Nephron progenitor cell (in vitro differentiated cells): ENCODE results near the gene RNF212B.

Source experiments
- DNase-seq: peaks from one replicate; pipeline ENCODE4 v3.0.0; 2021
- H3K27ac Mint-ChIP-seq: 2 replicates; pipeline ENCODE4 v1.8.0; 2021; ENCODE audit warnings: mild to moderate bottlenecking, moderate library complexity, mixed read lengths
- H3K27me3 Mint-ChIP-seq: 2 replicates; pipeline ENCODE4 v1.8.0; 2021; ENCODE audit warnings: mild to moderate bottlenecking, low read depth, mixed read lengths; ENCODE audit not compliant: poor library complexity
- H3K36me3 Mint-ChIP-seq: 2 replicates; pipeline ENCODE4 v1.8.0; 2021; ENCODE audit warnings: low read depth, mixed read lengths
- H3K4me1 Mint-ChIP-seq: 2 replicates; pipeline ENCODE4 v1.8.0; 2021; ENCODE audit warnings: mixed read lengths
- H3K4me3 Mint-ChIP-seq: 2 replicates; pipeline ENCODE4 v1.8.0; 2021; ENCODE audit warnings: mild to moderate bottlenecking, moderate library complexity, mixed read lengths
- H3K9me3 Mint-ChIP-seq: 2 replicates; pipeline ENCODE4 v1.8.0; 2021; ENCODE audit warnings: mild to moderate bottlenecking, moderate library complexity, mixed read lengths
- CTCF ChIP-seq: fragments of 200-600 bp; sonication (generic); IDR thresholded peaks from 2 replicates; pipeline ENCODE4 v1.5.0; 2021; ENCODE audit warnings: antibody characterized with exemption

The RNF212B gene

DNA sequence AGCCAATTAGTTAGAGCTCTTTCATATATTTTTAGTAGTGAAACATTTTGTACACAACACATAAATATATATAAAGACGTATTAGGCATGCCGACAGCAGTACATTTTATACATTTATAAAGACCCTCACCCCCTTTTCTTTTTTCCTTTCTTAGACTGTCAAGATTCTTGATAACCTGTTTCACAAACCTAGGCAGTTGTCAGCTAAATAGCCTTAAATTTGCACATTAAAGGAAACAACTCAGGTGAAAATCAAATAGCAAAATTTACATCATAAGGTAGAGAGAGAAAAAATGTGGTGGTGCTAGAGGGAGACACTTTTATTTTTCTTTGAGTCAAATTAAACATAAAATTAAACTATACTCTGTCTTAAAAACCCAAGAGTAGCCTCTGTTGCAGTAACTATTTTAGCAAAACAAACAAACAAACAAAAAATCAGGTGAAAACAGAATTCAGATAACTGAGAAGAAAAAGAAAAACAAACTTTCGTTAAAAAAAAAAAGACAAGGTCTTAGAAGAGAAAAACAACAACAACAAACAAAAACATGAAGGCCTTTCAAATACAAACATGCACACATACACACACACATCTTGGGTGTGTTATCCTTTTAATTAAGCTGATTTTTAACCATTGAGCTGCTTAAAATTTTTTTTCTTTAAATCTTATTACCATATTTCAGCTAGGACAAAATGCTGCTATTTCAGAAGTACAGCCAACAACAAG is 31.2 kb upstream of the RNF212B start:
- H3K4me1 Mint-ChIP-seq: peaks cover 17% of the 10 kb centered on the region
- no peak for DNase-seq
- H3K9me3 Mint-ChIP-seq: peaks cover 13% of the 10 kb centered on the region
- H3K27me3 Mint-ChIP-seq: peaks cover 5% of the 10 kb centered on the region
- H3K36me3 Mint-ChIP-seq: no peaks in the 10 kb centered on the region
- no peak for TF ChIP-seq CTCF
- H3K4me3 Mint-ChIP-seq: no peak overlapping the region
- H3K27ac Mint-ChIP-seq: no peak overlapping the region

DNA sequence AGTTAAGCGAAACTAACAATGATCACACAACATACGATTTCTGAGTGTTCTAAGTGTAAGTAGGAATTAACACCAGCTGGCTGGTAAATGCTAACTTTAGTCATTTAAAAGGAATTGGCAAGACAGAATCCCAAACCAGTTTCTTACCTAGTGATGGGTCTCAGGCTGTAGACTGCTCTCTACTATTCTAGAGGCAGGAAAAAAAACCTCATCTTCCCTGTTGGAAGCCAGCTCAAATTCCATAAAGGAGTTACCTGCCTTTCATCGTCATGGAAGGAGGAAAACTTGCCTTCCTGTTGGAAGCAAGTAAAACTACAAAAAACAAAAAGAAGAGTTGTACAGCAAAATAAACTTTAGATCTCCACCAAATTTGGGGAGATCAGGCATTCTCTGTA is 30.6 kb upstream of the RNF212B start:
- peaks cover 5% of the 10 kb centered on the region for H3K27me3 Mint-ChIP-seq
- peaks cover 13% of the 10 kb centered on the region for H3K9me3 Mint-ChIP-seq
- H3K4me1 Mint-ChIP-seq: peaks cover 17% of the 10 kb centered on the region
- no peak for DNase-seq
- TF ChIP-seq CTCF: no peak
- no peak overlapping the region for H3K4me3 Mint-ChIP-seq
- H3K27ac Mint-ChIP-seq: no peak overlapping the region
- H3K36me3 Mint-ChIP-seq: no peaks in the 10 kb centered on the region

- no peak for TF ChIP-seq CTCF
- DNase-seq: no peak
- Mint-ChIP-seq H3K4me1 (peaks cover 17% of the 10 kb centered on the region), H3K27ac (no peak overlapping the region), H3K9me3 (peaks cover 11% of the 10 kb centered on the region), H3K27me3 (peaks cover 5% of the 10 kb centered on the region), H3K4me3 (no peak overlapping the region), H3K36me3 (no peaks in the 10 kb centered on the region)
These were observed 29.4 kb upstream of the RNF212B start for GRCh38 chr14:23208324-23208723.

- H3K9me3 Mint-ChIP-seq: peaks cover 11% of the 10 kb centered on the region
- peaks cover 17% of the 10 kb centered on the region for H3K4me1 Mint-ChIP-seq
- peaks cover 11% of the 10 kb centered on the region for H3K27me3 Mint-ChIP-seq
- DNase-seq: no peak
- H3K27ac Mint-ChIP-seq: no peak overlapping the region
- peaks cover 3% of the 10 kb centered on the region for H3K36me3 Mint-ChIP-seq
- H3K4me3 Mint-ChIP-seq: no peak overlapping the region
- no peak for TF ChIP-seq CTCF
These were observed 27.9 kb upstream of the RNF212B start for GRCh38 chr14:23209651-23210423.

DNA sequence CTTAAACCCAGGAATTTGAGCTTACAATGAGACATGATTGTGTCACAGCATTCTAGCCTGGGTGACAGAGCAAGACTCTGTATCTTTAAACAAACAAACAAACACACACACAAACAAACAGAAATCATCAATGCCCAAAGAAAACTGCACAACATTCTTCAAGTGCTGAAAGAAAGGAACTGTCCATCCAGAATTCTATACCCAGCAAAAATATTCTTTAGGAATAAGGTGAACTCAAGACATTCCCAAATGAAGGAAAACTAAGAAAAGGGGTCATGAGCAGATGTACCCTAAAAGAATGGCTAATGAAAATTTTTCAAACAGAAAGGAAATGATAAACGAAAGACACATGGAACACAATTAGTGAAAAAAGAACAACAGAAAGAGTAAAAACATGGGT is 22.3 kb upstream of the RNF212B start:
- no peak overlapping the region for H3K27ac Mint-ChIP-seq
- TF ChIP-seq CTCF: no peak

More for the DNA sequence above, 22.3 kb upstream of the RNF212B start:
- no peak for DNase-seq
- Mint-ChIP-seq H3K4me3 (no peak overlapping the region), H3K27me3 (peaks cover 6% of the 10 kb centered on the region), H3K9me3 (peaks cover 21% of the 10 kb centered on the region), H3K36me3 (peaks cover 11% of the 10 kb centered on the region), H3K4me1 (no peaks in the 10 kb centered on the region)
